ENCODE measurements around the gene CTBP2.
"Not testable (repeated sequence)": the region's sequence is repeated elsewhere in the genome, so short reads cannot be mapped to it uniquely, and the experiment has no call there.

The CTBP2 gene

GRCh38 chr10:125151170-125151552, 9.2 kb downstream of the CTBP2 start:
- Histone ChIP-seq H3K36me3 (ENCODE audit: insufficient read depth, low read length) (peaks cover 39% of the 10 kb centered on the region), H3K27me3 (ENCODE audit: insufficient read depth, low read length) (no peaks in the 10 kb centered on the region), H3K9me3 (ENCODE audit: low read length) (peaks cover 5% of the 10 kb centered on the region), H2AFZ (ENCODE audit: low read depth, low read length) (no peak overlapping the region), H3K4me3 (ENCODE audit: low read length) (no peak overlapping the region), H3K4me1 (ENCODE audit: insufficient read depth, low read length) (peaks cover 34% of the 10 kb centered on the region)

GRCh38 chr10:125150376-125151083, 9.8 kb downstream of the CTBP2 start:
- H3K9me3 ChIP-seq (ENCODE audit: low read length); H3K27me3 ChIP-seq (ENCODE audit: insufficient read depth, low read length); H3K4me3 ChIP-seq (ENCODE audit: low read length); H2AFZ ChIP-seq (ENCODE audit: low read depth, low read length): not testable (repeated sequence)
- Histone ChIP-seq H3K36me3 (ENCODE audit: insufficient read depth, low read length) (peaks cover 39% of the 10 kb centered on the region), H3K4me1 (ENCODE audit: insufficient read depth, low read length) (peaks cover 27% of the 10 kb centered on the region)

GRCh38 chr10:125149680-125150047, 10.7 kb downstream of the CTBP2 start:
- peaks cover 39% of the 10 kb centered on the region for H3K36me3 ChIP-seq (ENCODE audit: insufficient read depth, low read length)
- H3K4me1 ChIP-seq (ENCODE audit: insufficient read depth, low read length) = peaks cover 19% of the 10 kb centered on the region
- H3K9me3 ChIP-seq (ENCODE audit: low read length) = peaks cover 5% of the 10 kb centered on the region

GRCh38 chr10:125149036-125149679, 11.2 kb downstream of the CTBP2 start:
- Histone ChIP-seq H3K27me3 (ENCODE audit: insufficient read depth, low read length) (no peaks in the 10 kb centered on the region), H2AFZ (ENCODE audit: low read depth, low read length) (no peak overlapping the region), H3K4me1 (ENCODE audit: insufficient read depth, low read length) (peaks cover 14% of the 10 kb centered on the region), H3K36me3 (ENCODE audit: insufficient read depth, low read length) (peaks cover 39% of the 10 kb centered on the region), H3K4me3 (ENCODE audit: low read length) (no peak overlapping the region), H3K9me3 (ENCODE audit: low read length) (peaks cover 5% of the 10 kb centered on the region)

More at GRCh38 chr10:125149680-125150047, 10.7 kb downstream of the CTBP2 start:
- no peaks in the 10 kb centered on the region for H3K27me3 ChIP-seq (ENCODE audit: insufficient read depth, low read length)
- H3K4me3 ChIP-seq (ENCODE audit: low read length) = no peak overlapping the region
- H2AFZ ChIP-seq (ENCODE audit: low read depth, low read length) = no peak overlapping the region

- no peaks in the 10 kb centered on the region for H3K27me3 ChIP-seq (ENCODE audit: insufficient read depth, low read length)
- peaks cover 8% of the 10 kb centered on the region for H3K4me1 ChIP-seq (ENCODE audit: insufficient read depth, low read length)
- H3K4me3 ChIP-seq (ENCODE audit: low read length) = no peak overlapping the region
- H3K36me3 ChIP-seq (ENCODE audit: insufficient read depth, low read length) = peaks cover 39% of the 10 kb centered on the region
- no peak overlapping the region for H2AFZ ChIP-seq (ENCODE audit: low read depth, low read length)
- peaks cover 5% of the 10 kb centered on the region for H3K9me3 ChIP-seq (ENCODE audit: low read length)
Observed at GRCh38 chr10:125148528-125148927, 11.8 kb downstream of the CTBP2 start.

GRCh38 chr10:125147971-125148439, 12.4 kb downstream of the CTBP2 start:
- Histone ChIP-seq H3K4me1 (ENCODE audit: insufficient read depth, low read length) (peaks cover 3% of the 10 kb centered on the region), H3K36me3 (ENCODE audit: insufficient read depth, low read length) (peaks cover 36% of the 10 kb centered on the region), H3K9me3 (ENCODE audit: low read length) (peaks cover 5% of the 10 kb centered on the region), H3K4me3 (ENCODE audit: low read length) (no peak overlapping the region), H2AFZ (ENCODE audit: low read depth, low read length) (no peak overlapping the region), H3K27me3 (ENCODE audit: insufficient read depth, low read length) (no peaks in the 10 kb centered on the region)

GRCh38 chr10:125146791-125147579, 13.4 kb downstream of the CTBP2 start:
- H3K4me1 ChIP-seq (ENCODE audit: insufficient read depth, low read length) = no peaks in the 10 kb centered on the region
- peaks cover 39% of the 10 kb centered on the region for H3K36me3 ChIP-seq (ENCODE audit: insufficient read depth, low read length)
- H3K9me3 ChIP-seq (ENCODE audit: low read length) = peaks cover 5% of the 10 kb centered on the region
- no peak overlapping the region for H2AFZ ChIP-seq (ENCODE audit: low read depth, low read length)
- H3K4me3 ChIP-seq (ENCODE audit: low read length) = no peak overlapping the region
- no peaks in the 10 kb centered on the region for H3K27me3 ChIP-seq (ENCODE audit: insufficient read depth, low read length)

GRCh38 chr10:125145636-125146035, 14.7 kb downstream of the CTBP2 start:
- Histone ChIP-seq H2AFZ (ENCODE audit: low read depth, low read length) (no peak overlapping the region), H3K9me3 (ENCODE audit: low read length) (peaks cover 4% of the 10 kb centered on the region), H3K36me3 (ENCODE audit: insufficient read depth, low read length) (peaks cover 30% of the 10 kb centered on the region), H3K4me1 (ENCODE audit: insufficient read depth, low read length) (no peaks in the 10 kb centered on the region), H3K4me3 (ENCODE audit: low read length) (no peak overlapping the region), H3K27me3 (ENCODE audit: insufficient read depth, low read length) (no peaks in the 10 kb centered on the region)

GRCh38 chr10:125144693-125145623, 15.4 kb downstream of the CTBP2 start:
- H3K36me3 ChIP-seq (ENCODE audit: insufficient read depth, low read length) = peaks cover 31% of the 10 kb centered on the region
- peaks cover 4% of the 10 kb centered on the region for H3K9me3 ChIP-seq (ENCODE audit: low read length)
- H2AFZ ChIP-seq (ENCODE audit: low read depth, low read length) = no peak overlapping the region
- no peaks in the 10 kb centered on the region for H3K4me1 ChIP-seq (ENCODE audit: insufficient read depth, low read length)
- no peaks in the 10 kb centered on the region for H3K27me3 ChIP-seq (ENCODE audit: insufficient read depth, low read length)
- no peak overlapping the region for H3K4me3 ChIP-seq (ENCODE audit: low read length)

- Histone ChIP-seq H3K9me3 (ENCODE audit: low read length) (peaks cover 4% of the 10 kb centered on the region), H2AFZ (ENCODE audit: low read depth, low read length) (no peak overlapping the region), H3K4me3 (ENCODE audit: low read length) (no peak overlapping the region), H3K4me1 (ENCODE audit: insufficient read depth, low read length) (no peaks in the 10 kb centered on the region), H3K36me3 (ENCODE audit: insufficient read depth, low read length) (peaks cover 31% of the 10 kb centered on the region), H3K27me3 (ENCODE audit: insufficient read depth, low read length) (no peaks in the 10 kb centered on the region)
Observed at GRCh38 chr10:125144206-125144605, 16.2 kb downstream of the CTBP2 start.

- Histone ChIP-seq H3K4me1 (ENCODE audit: insufficient read depth, low read length) (no peaks in the 10 kb centered on the region), H3K4me3 (ENCODE audit: low read length) (no peak overlapping the region), H3K27me3 (ENCODE audit: insufficient read depth, low read length) (no peaks in the 10 kb centered on the region), H3K9me3 (ENCODE audit: low read length) (peaks cover 6% of the 10 kb centered on the region), H3K36me3 (ENCODE audit: insufficient read depth, low read length) (peaks cover 34% of the 10 kb centered on the region), H2AFZ (ENCODE audit: low read depth, low read length) (no peak overlapping the region)
Observed at GRCh38 chr10:125142946-125143345, 17.4 kb downstream of the CTBP2 start.

- H3K4me1 ChIP-seq (ENCODE audit: insufficient read depth, low read length) = no peaks in the 10 kb centered on the region
- peaks cover 38% of the 10 kb centered on the region for H3K36me3 ChIP-seq (ENCODE audit: insufficient read depth, low read length)
- no peak overlapping the region for H2AFZ ChIP-seq (ENCODE audit: low read depth, low read length)
- H3K4me3 ChIP-seq (ENCODE audit: low read length) = no peak overlapping the region
- peaks cover 6% of the 10 kb centered on the region for H3K9me3 ChIP-seq (ENCODE audit: low read length)
- no peaks in the 10 kb centered on the region for H3K27me3 ChIP-seq (ENCODE audit: insufficient read depth, low read length)
Observed at GRCh38 chr10:125141860-125142484, 18.4 kb downstream of the CTBP2 start.

All from neuron (in vitro differentiated cells).